Measurements from ENCODE around the gene GABARAP. TPM values are rescaled to one million over a fixed set of nuclear protein-coding genes. Genes with fewer than 3 reads are reported as not detected.

The GABARAP gene
- total and polyA plus RNA-seq, 2 of the 13 experiments (the other 11 are each of a cell fraction or from before 2014, with no cell fraction given): 161 to 310 TPM

- no peak for TF ChIP-seq FIP1L1 (IDR thresholded peaks at IDR 0.05; ENCODE audit: borderline replicate concordance, insufficient read depth, low read depth, low read length)
- TF ChIP-seq IKZF4 (CRISPR knock-in tag; IDR thresholded peaks at IDR 0.05; ENCODE audit: borderline replicate concordance, low read depth, not compliant biosample characterization): no peak
- TF ChIP-seq MEIS2 (CRISPR knock-in tag; IDR thresholded peaks at IDR 0.05): no peak
- TF ChIP-seq SPEN (CRISPR knock-in tag; IDR thresholded peaks at IDR 0.05; ENCODE audit: low read depth): no peak; the same call in 1 of the 2 replicates
- TF ChIP-seq LBX2 (CRISPR knock-in tag; IDR thresholded peaks at IDR 0.05; ENCODE audit: borderline replicate concordance): no peak
- peak; percentile 63 for TF ChIP-seq HNF1B (CRISPR knock-in tag; IDR thresholded peaks at IDR 0.05)
- no peak for TF ChIP-seq GABPA (IDR thresholded peaks at IDR 0.05; ENCODE audit: low read depth, low read length)
- peak; percentile 55 for TF ChIP-seq GABPA (CRISPR knock-in tag; IDR thresholded peaks at IDR 0.05; ENCODE audit: low read depth)
- peak; percentile 37; the same call in 1 of the 2 replicates for TF ChIP-seq KDM5A (IDR thresholded peaks at IDR 0.05; ENCODE audit: borderline replicate concordance, low read length)
- TF ChIP-seq PLRG1 (conservative IDR thresholded peaks at IDR 0.05): no peak
- peak; percentile 43; the same call in 1 of the 2 replicates for TF ChIP-seq CHD4 (IDR thresholded peaks at IDR 0.05; ENCODE audit: borderline replicate concordance, low read length)
- 0 out of 2 replicates have a peak, but pooled peaks have one; percentile 68 for TF ChIP-seq ZFP90 (CRISPR knock-in tag; IDR thresholded peaks at IDR 0.05; ENCODE audit: borderline replicate concordance)
- TF ChIP-seq, protein P1, sequence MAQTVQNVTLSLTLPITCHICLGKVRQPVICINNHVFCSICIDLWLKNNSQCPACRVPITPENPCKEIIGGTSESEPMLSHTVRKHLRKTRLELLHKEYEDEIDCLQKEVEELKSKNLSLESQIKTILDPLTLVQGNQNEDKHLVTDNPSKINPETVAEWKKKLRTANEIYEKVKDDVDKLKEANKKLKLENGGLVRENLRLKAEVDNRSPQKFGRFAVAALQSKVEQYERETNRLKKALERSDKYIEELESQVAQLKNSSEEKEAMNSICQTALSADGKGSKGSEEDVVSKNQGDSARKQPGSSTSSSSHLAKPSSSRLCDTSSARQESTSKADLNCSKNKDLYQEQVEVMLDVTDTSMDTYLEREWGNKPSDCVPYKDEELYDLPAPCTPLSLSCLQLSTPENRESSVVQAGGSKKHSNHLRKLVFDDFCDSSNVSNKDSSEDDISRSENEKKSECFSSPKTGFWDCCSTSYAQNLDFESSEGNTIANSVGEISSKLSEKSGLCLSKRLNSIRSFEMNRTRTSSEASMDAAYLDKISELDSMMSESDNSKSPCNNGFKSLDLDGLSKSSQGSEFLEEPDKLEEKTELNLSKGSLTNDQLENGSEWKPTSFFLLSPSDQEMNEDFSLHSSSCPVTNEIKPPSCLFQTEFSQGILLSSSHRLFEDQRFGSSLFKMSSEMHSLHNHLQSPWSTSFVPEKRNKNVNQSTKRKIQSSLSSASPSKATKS (CRISPR knock-in tag; IDR thresholded peaks at IDR 0.05): no peak
- peak; percentile 8; the same call in 1 of the 2 replicates for TF ChIP-seq BHLHE40 (IDR thresholded peaks at IDR 0.05; ENCODE audit: low read length)
- TF ChIP-seq CHCHD3 (CRISPR knock-in tag; IDR thresholded peaks at IDR 0.05): no peak
- no peak for TF ChIP-seq POLR2AphosphoS5 (IDR thresholded peaks at IDR 0.05; ENCODE audit: low read depth, low read length)
- TF ChIP-seq ZNF24 (IDR thresholded peaks at IDR 0.05): no peak
- peak; percentile 69; the same call in 1 of the 2 replicates for TF ChIP-seq ZNF556 (CRISPR knock-in tag; IDR thresholded peaks at IDR 0.05; ENCODE audit: borderline replicate concordance)
- TF ChIP-seq IKZF5 (CRISPR knock-in tag; IDR thresholded peaks at IDR 0.05): no peak
- no peak for TF ChIP-seq CCDC6 (CRISPR knock-in tag; IDR thresholded peaks at IDR 0.05)
- TF ChIP-seq SRY (CRISPR knock-in tag; IDR thresholded peaks at IDR 0.05): no peak
- TF ChIP-seq TBX2 (CRISPR knock-in tag; IDR thresholded peaks at IDR 0.05; ENCODE audit: borderline replicate concordance): peak; percentile 28; the same call in 1 of the 2 replicates
- TF ChIP-seq EP300 (IDR thresholded peaks at IDR 0.05; ENCODE audit: low read depth in 2 of 2, low read length in 2 of 2): no peak
- no peak; the same call in 1 of the 2 replicates for TF ChIP-seq EP300 (CRISPR knock-in tag; IDR thresholded peaks at IDR 0.05; ENCODE audit: borderline replicate concordance)
- TF ChIP-seq KMT2B (CRISPR knock-in tag; IDR thresholded peaks at IDR 0.05): no peak
Measured at GRCh38 chr17:7214300-7215135, 27.7 kb downstream of the GABARAP start (continued).
